Left lobe of liver (tissue), 2 donors: ENCODE measurements around the gene ARAP1. TPM values are rescaled to one million over a fixed set of nuclear protein-coding genes. Genes with fewer than 3 reads are reported as not detected.
A peak's percentile ranks its signal among the peaks of the same experiment; 100 is the strongest.

Source experiments
- ATAC-seq: fragments of 200-7000 bp; cut with Tn5 transposase; one replicate; pipeline ENCODE4 v1.9.1; 2020; ENCODE audit warnings: mild to moderate bottlenecking, moderate library complexity
- DNase-seq: peaks from one replicate; pipeline ENCODE4 v3.0.0-alpha.2; 2020; ENCODE audit warnings: low spot score
- total RNA-seq: library from RNA; stranded (reverse); gene quantifications from one replicate; pipeline ENCODE4 v1.2.1, GENCODE V29; 2021
- donor health status: DM: no; HTN: no; CAD: no; lungs with moderate emphysema.
- donor health status: DM: no; HTN: yes; CAD: no.

ARAP1 gene
- total RNA-seq, 1 donor from 2014 or later: 37.5 TPM

DNA sequence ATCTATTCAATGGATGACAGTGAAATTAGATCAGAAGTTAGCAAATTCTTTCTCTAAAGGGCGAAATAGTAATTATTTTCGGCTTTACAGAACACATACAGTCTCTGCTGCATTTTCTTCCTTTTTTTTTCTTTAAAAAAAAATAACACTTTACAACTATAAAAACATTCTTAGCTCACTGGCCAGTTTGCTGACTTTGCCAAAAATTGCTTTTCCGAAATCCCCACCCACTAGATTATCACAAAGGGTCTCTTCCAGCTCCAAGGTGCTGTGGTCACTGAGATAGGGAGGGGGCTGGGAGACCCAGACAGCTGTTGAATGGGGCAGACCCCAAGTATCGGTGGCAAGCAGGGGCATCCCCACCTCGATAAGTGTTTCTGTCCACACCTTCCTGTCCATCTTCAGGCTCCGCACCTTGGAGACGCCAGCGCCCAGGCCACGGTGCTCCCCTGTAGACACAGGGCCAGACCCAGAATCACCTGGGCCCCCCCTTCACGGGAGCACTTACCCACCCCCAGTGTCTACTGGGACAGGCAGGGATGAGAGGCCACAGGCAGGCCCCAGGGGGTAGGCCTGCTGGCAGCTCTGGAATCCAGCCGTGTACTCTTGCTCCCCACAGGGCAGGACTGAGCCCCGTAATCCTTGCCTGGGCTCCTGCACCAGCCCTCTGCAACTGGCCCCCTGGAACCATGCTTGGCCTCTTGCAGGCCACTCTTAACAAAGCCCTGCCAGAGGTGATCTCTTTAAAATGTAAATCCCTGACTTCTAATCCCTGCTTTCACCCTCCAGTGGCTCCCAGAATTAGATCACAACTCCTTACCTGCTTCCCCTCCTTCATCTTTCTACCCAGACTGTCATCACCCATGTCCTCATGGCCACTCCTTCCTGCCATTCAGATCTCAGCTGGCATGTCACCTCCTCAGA lies 46.5 kb downstream of the ARAP1 start:
- ATAC-seq (no peak), DNase-seq (no peak)

DNA sequence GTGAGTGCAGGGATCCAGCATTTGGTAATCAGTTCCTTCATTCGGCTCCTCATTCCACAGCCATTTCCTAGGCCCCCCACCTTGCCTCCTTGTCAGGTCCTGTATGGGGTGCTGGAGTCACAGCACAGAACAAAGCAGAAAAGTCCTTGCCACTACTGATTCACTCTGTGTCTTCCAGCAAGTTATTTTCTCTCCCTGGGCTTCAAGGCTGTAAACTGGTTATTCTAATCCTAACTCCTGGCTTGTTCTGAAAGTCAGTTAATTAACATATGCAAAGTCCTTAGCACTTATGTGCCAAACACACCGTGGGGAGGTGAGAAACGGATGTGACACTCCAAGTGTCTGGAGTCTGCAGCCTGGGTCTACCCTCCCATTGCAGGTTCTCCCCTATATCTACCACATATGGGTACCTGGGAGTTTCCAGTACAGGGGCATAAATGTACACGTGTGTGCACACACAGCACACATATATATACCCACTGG lies 47.4 kb downstream of the ARAP1 start:
- ATAC-seq (no peak), DNase-seq (no peak)

DNA sequence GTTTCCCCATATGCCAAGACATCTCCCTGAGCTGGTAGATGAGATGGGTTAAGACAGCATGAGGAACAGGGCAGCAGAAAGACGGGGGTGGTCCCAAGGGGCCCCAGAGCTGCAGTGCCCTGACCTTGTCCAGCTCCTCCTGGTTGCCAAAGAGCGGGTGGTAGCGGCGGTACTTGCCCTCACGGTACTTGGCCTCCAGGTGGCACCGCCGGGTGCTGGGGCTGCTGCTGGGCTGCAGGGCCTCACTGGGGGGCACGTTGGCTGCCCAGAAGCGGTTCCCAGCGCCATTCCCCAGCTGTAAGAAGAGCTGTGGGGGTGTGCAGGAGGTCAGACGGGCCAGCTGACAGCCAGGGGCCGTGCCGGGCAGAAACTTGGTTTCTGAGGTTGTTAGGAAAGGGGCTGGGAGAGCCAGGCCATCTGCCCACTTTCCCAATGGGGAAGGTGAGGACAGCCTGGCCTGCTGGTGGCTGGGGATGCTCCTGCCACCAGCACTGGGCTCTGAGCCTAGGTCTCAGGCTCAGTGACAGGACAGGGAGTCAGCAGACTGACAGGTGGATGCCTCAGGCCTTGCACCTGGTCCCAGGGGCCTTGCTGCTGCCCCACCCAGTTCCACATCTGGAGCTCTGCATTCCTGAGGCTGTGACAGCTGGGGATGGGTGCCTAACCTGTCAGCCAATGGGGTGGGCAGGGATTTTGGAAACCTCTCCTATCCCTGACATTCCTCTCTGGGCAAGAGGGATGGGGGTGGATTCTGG lies 48.0 kb downstream of the ARAP1 start:
- ATAC-seq (peak; percentile 39), DNase-seq (no peak)

DNA sequence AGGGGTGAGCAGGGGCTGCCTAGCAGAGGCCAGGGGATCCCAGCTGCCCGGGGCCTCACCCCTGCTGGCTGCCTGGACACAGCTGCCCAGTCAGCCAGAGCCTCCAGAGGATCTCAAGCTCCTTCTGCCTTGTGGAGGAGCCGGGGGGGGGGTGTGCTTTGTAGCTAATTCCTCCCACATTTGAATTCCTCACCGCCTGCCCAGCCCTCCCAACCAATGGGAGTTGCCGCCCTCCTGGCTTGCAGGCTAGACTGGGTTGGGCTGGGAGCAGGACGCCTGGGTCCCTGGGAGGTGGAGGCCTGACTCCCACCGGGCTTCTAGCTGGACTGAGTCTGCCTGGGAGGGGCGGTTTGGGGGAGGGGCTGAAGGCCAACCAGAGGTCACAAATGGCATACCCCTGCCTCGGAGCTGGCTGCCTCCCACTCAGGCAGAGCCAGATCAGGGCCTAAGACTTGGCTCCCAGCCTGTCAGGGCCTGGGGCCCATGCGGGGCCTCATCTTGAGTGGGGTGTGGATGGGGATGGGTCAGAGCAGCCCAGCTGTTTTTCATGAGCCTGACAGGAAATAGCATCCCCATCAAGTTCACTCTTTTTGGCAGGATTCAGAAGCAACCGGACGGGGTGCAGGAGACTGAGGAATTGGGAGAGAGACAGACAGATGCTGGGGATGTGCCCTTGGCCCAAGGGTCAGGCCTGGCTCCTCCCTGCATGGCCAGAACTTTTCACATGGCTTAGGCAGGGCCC lies 48.8 kb downstream of the ARAP1 start:
- DNase-seq: no peak
- peak; percentile 32 for ATAC-seq

DNA sequence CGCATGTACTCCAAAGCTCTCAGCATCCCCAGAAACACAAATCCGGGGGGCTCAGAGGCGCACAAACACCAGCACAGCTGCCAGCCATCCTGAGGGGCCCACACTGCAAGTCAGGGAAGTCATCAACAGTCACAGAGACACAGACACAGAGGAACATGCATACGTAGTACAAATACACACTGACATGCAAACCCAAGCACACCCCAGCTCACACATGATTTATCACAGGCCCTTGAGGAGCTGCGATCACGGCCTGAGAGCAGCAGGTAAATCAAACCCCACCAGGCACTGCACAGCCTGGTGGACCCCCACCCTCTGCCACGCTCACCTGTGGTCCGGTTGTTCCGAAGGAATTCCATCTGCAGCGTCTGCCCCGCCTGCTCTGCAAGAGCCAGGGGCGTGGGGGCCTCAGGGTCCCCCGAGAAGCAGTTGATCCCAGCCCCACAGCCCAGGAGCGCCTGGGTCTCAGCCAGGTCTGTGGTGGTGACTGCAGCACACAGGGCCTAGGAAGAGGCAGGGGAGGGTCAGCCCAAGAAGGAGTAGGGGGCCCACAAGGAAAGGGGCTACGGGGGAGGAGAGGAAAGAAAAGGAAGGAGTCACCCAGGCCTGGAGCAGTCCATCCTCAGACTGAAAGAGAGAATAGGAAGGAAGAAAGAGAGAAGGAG lies 49.5 kb downstream of the ARAP1 start:
- DNase-seq: no peak
- no peak for ATAC-seq

DNA sequence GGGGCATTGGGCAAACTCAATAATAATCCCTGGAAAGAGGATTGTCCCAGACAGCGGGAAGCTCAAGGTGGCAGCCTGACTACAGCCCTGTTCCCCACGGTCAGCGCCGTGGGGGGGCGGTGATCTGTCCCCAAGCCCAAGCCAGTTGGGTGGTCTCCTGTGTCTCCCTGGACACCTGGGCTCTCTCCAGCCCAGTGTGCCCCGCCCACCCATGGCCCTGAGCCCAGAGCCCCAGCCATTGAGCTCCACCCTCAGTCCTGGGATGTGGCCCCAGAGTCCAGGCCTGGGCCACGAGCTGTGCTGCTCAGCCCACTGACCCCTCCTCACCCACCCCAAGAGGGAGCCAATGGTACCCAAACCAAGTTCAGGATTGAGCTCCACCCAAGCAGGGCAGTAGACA lies 50.1 kb downstream of the ARAP1 start:
- DNase-seq (no peak), ATAC-seq (no peak)

DNA sequence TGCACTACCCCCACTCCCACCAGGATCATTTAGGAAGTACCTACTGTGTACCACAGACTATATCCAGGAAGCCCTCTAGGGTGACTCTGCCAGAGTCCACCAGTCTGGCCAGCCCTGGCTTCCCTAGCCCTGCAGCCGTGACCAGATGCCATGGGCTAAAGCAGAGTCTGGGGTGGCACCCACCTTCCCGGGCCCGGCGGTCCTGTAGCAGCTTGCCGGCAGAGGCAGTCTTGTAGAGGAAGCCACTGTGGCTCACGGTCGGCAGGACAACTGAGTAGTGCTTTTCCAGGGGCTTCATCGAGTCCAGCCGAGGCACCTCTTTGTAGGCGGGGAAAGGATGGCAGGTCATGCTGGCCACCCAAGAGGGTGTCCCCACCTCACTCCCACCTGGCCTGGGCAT lies 50.7 kb downstream of the ARAP1 start:
- DNase-seq (no peak), ATAC-seq (no peak)

DNA sequence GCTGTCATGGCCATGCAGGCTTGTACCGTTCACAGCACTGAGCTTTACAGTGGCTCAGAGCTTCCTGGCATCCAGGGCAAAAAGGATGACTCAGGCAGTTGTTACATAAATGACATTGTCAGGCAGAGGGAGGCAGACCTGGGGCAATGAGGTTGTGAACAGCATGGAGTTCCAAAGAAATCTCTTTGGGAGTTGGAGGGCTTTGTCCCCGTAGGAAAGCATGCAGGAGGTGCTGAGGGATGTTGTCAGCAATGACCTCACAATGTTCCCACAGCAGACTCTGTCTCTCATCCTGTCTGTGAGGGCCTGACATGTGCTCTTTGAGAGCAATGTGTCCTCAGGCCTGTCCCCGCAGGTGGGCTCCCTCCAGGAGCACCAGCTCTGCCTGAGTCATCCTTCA lies 52.1 kb downstream of the ARAP1 start:
- ATAC-seq: no peak
- no peak for DNase-seq

DNA sequence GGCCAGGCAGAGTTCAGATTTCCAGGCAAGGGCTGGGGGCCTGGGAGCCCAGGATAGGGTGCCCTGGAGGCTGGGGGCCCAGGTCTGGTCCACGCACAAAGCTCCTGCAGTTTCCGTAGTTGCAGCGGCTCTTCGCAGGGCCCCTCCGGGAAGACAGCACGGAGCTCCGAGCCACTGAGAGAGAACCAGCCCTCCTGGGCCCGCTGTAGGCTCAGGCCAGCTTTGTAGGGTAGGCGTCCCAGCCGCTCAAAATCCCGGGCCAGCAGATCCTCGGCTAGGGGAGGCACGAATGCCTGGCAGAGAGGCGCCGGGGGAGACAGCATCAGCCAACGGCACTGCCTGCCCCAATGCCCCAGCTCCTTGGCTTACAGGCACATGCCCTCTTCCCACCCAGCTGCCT lies 54.4 kb downstream of the ARAP1 start:
- DNase-seq: no peak
- ATAC-seq: no peak

DNA sequence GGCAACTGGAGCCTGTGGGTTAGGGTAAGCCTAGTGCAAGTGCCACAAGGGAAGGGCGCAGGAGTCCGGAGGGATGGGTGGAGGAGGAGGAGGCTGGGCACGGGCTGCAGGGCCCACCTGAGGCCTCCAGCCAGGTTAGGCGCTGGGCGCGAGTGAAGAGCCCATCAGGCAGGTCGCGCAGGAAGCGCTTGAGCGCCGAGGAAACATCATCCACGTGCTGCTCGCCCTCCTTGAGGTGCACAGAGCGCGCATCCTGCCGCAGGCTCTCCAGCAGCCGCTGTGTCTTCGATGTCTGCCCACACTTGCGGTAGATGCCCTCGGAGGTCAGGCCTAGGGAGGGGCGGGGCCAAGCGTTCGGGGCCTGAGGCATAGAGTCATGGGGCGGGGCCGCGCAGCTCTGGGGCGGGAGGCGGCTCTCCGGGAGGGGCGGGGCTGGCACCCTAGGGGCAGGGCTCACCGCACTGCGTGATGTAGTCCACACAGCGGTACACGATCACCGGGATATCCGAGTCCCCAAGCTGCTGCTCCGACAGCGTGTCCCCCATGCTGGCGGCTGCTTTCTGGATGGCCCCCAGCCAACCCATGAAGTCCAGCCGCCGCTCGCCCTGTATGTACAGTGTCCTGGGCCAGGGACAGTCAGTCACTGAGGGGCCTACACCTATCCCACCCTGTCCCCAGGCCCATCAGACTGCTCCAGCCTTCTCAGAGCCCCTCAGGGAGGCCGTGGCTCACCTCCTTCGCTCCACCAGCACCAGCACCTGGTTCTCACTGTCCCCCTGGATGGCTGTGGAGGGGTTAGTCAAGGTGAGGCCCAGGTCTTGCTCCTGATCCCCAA lies 55.1 kb downstream of the ARAP1 start:
- ATAC-seq: peak; percentile 26

DNA sequence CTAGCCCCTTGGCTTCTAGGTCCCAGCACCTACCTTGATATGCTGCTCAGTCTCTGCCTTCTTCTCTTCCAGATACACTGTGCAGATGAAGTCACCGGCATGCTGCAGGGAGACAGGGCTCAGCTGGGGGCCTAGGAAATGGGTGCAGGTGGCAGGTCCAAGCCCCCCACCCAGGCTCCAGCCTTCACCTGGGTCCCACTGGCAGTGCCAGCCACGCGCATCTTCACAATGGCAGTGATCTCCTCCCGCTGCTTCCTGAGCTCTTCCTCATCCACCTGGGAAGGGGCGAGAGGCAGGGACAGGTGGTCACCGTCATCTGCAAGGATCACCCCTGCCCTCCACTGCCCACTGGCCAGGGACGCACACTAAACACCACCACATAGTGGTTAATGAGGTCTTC lies 56.9 kb downstream of the ARAP1 start:
- DNase-seq (no peak), ATAC-seq (no peak)

More for the DNA sequence above, 55.1 kb downstream of the ARAP1 start:
- DNase-seq: no peak

DNA sequence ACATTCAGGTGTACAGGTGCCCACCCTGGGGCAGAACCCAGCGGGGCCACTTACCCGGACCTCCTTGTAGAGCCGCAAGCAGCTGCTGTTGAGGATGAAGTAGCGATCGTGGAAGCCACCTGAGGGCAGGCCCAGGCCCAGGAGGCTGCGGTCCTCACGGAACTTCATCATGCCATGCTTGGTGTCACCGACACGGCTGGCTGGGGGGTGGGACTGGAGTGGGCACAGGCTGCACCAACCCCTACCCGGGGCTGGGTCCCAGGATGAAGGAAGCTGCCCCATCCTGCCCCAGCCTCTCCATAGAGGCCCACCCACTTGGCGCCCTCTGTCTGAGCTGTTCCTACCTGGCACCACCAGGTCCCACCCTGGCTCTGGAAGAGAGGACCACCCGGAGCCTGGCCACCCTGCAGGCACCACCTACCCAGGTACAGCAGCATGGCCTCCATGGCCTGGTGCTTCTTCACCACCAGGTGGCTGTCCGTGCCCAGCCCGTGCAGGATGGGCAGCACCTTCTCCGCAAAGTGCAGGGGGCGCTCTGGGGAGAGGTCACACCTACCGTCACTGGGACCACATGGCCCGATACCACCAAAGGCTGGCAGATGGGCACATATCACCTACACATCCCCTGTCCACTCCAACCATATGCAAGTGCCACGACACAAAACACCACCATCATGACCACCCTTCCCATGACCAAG lies 58.8 kb downstream of the ARAP1 start:
- ATAC-seq: no peak
- DNase-seq: no peak

DNA sequence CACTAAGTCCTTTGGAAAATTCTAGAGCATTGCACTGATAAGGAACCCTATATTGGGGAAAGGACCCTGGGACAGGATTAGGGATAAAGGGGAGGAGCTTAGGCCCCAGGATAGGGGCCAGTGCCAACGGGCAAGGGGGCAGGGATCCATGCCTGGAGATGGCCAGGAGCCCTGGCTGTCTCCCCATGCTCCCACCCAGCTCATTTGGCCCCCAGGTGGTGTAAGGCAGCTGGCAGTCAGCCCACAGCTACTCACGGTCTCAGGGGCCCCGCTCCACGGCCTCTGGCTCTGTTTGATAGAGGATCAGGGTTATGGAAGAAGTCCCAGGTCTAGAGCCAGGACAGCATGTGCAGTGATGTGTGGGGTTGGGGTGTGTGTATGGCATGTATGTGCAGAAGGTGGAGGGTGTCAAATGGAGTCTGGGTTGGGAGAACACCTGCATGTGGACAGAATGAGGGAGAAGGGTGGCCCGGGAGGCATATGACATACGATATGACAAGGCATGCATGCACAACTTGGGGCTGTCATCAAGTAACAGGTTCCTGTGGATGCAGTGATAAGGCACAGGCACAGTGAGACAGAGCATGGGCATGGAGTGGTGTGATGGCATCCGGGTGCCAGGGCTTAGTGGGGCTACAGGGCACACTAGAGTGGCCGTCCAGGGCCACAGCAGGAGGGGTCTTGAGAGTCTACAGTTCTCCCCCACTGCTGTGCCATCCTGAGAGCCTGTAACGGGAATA lies 59.5 kb downstream of the ARAP1 start:
- ATAC-seq (no peak), DNase-seq (no peak)

DNA sequence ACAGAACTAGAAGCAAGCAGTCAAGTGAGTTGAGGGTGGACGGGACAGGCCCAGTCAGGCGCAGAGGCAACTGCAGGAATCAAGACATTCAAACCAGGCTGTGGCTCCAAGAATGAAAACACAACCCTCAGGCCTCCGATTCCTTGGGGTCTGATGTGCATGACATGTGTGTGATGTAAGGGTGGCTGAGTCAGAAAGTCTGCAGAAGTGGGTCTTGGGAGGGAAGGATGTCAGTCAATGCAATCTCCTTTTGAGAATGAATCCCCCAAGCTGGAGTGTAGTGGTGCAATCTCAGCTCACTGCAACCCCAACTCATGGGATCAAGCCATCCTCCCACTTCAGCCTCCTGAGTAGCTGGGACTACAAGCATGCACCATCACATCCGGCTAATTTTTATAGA lies 62.0 kb downstream of the ARAP1 start:
- DNase-seq: no peak
- ATAC-seq: no peak

DNA sequence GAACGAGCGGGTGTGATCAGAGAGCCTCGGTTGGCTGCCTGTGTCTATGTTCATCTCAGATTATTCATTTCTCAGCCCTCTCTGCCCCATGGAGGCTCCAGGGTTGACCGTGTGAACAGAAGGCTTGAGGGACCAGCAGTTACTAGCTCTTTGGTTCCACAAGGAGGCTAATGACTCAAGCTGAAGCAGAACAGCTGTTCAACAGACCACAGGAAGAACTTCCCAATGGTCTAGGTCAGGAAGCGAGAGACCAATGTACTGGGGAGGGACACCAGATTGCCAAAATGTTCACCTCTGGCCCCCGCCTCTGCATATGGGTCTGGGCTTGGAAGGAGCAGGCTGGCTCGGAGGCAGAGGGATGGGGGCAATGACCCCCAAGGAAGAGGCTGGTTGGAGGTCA lies 63.3 kb downstream of the ARAP1 start:
- DNase-seq: no peak
- no peak for ATAC-seq

DNA sequence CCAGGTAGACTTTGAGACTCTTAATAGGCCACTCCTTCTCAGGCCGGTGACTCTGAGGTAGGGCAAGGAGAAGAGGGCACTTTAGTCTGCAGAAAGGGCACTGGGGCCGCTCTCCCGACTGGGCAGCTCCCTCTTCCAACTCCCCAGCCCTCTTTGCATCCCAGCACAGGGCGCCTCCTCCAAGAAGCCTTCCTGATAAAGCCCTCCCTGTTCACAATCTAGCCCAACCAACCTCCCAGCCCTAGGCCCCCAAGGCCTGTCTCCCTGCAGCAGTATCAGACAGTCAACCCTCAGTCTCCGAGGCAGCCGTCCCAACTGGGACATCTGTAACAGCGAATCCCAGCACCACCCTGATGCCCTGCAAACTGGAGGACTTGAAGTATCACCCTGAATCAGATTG lies 63.7 kb downstream of the ARAP1 start:
- no peak for DNase-seq

DNA sequence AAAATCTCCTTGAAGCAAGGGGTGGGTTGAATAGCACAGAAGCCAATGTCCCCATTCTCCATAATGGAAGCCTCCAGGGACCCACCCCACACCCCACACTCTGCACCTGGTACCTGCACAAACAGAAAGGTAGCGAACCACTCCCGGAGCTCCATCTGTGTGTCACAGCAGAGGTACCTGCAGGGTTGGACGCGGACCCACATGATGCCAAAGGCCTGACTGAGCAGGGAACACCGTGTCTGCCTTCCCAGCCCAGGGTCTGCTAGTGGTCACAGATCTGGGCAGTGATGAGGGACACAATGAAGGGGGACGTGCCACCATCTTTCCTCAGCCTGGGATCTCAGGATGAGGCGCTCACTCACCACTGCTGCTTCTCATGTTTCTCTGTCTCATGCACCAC lies 64.9 kb downstream of the ARAP1 start:
- ATAC-seq: no peak
- no peak for DNase-seq

More for the DNA sequence above, 63.7 kb downstream of the ARAP1 start:
- no peak for ATAC-seq

DNA sequence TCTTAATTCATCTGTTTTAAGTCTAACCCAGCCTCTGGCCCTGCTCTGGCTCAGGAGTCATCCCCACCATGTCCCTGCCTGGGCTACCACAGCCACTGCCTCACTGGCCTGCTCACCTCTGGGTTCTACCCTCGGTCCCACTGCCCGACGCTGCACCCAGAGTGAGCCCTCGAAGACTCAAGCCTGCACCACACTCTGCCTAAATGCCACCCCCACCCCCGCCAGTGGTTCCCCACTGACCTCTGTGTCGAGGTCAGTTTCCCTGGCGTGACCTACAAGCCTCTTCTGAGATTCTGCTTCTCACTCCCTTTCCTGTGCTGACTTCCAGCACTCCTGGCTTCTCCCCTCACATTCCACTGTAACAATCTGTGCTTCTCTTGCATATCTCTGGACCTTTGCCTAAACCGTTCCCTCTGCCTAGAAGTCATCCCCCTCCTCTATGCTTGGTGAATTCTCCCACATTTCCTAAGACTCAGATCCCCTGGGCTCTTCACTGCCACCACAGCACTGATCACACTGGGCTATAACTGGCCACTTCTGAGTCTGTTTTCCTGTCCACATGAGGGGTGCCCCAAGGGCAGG lies 65.5 kb downstream of the ARAP1 start:
- ATAC-seq (no peak), DNase-seq (no peak)
